PFSK-1 (cell line): Measurements from ENCODE around the gene PRKX.

Experiments used
- FOXP2 ChIP-seq: optimal IDR thresholded peaks from 2 replicates; pipeline ENCODE3; 2011; ENCODE audit warnings: borderline replicate concordance, control low read depth, inconsistent platforms; ENCODE audit not compliant: insufficient read depth; ENCODE audit errors: extremely low read length, extremely low read depth
- POLR2AphosphoS5 ChIP-seq: IDR thresholded peaks from 2 replicates; pipeline ENCODE4 v1.6.1; 2012; ENCODE audit warnings: low read depth, mild to moderate bottlenecking, control low read depth, low read length, moderate library complexity
- SIN3A ChIP-seq: IDR thresholded peaks from 2 replicates; pipeline ENCODE4 v1.6.1; 2012; ENCODE audit warnings: mild to moderate bottlenecking, low read length, moderate library complexity, borderline replicate concordance; ENCODE audit not compliant: insufficient read depth
- TAF1 ChIP-seq: IDR thresholded peaks from 2 replicates; pipeline ENCODE4 v1.6.1; 2012; ENCODE audit warnings: low read length, control low read depth, borderline replicate concordance; ENCODE audit not compliant: insufficient read depth

DNA sequence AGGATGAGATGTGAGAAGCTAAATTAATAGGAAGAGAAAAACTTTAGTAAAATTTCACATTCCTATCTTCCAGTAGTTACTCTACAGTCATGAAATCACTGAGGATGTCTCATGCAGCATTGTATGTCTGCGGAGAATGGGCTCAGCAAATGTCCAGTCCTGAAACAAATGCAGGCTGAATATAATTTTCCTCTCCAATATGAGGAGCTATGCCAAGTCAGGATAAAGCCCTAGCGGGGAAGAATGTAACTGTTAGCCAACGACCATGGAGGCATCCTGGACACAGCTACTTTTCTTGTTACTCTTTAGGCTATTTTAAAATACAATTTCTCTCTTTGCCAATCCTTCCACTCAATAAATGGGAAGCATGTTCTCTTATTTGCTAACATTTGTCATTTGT, 127.7 kb downstream of the PRKX start:
- TF ChIP-seq POLR2AphosphoS5 (no peak), SIN3A (no peak), FOXP2 (no peak), TAF1 (no peak)
